Activated CD4-positive, alpha-beta T cell treated with anti-CD3 and anti-CD28 coated beads, Interleukin-2, amount 50 U/mL, for 24 hours (primary cell): ENCODE results near the gene FMO4.
"Not testable (repeated sequence)": the region's sequence is repeated elsewhere in the genome, so short reads cannot be mapped to it uniquely, and the experiment has no call there.

Source experiments
- DNase-seq, 2 donors: peaks; one replicate each; pipeline ENCODE4 v3.0.0-alpha.2; 2020; ENCODE audit warnings: low read depth in 1 of 2, low spot score in 1 of 2

Gene FMO4

GRCh38 chr1:171329251-171329650 lies 15.3 kb downstream of the FMO4 start:
- no peak for DNase-seq

GRCh38 chr1:171334024-171334640 lies 20.1 kb downstream of the FMO4 start:
- DNase-seq, result no peak

DNA sequence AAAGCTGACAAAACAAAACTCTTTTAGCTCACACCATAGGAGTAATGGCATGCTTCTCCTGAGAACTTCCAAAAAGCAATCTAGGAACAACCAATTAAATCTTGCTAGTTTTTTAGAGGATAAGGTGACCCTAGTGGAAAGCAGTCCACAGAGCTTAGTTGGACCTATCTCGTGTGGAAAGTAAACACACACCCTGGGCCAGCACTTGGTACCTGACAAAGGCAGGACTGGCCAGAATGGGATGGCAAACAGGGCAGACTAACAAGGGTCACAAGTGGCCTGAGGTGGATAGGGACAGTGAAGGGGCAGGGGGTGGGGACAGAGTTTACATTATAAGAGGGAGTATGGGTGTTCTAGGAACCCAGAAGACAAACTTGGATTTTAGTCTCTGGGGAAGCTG lies 22.0 kb downstream of the FMO4 start:
- no peak for DNase-seq

DNA sequence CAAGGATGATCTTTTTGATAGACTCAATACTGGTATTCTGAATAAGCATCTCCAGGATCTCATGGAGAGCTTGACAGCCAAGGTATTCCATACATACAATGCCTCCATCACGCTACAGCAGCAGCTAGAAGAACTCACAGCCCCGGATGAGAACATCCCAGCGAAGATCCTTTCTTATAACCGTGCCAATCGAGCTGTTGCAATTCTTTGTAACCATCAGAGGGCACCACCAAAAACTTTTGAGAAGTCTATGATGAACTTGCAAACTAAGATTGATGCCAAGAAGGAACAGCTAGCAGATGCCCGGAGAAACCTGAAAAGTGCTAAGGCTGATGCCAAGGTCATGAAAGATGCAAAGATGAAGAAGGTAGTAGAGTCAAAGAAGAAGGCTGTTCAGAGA lies 25.4 kb downstream of the FMO4 start:
- not testable (repeated sequence) for DNase-seq

DNA sequence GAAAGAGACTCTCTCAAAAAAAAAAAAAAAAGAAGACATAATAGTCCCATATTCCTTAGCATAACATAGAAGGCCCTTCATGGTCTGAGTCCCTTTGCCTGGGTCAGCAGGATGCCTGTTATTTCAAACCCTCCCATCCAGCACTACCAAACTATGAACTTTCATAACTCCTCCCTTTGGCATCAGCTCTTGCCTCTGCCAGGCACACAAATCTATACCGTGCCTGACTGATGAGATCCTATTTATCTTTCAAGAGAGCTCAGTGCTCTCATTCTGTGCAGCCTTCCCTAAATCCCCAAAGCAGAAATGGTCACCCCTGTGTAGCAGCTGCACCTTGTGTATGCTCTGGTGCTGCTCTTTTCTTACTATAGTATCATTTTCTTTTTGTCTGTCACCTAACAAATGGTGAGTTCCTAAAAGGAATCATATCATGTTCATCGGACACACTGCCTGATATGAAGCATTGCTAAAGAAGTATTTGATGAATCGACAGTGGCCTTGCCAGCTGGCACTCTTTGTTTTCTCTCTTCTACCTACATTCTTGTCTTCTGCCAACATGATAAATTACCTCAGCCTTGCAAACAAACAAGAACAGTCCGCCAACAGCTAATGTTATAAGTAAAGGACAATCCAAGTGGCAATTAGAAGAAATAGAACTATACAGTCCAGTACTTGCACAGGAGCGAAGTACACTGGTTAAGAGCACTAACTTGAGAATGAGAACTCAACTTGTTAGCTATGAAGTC lies 29.9 kb downstream of the FMO4 start:
- DNase-seq, result no peak

DNA sequence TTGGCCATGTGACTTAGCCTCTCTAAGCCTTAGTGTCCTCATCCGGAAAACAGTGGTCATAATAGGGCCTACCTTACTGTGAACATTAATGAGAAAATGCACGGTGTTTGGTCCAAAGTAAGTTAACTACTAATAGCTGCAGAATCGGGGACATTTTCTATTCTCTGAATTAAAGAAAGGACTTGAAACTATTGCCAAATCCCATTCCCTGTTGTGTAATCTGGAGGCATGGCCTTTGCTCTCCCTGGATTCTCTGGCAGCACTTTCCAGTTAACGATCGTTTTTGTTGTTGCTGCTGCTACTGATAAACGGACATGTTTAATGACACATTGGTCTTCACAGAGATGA lies 30.5 kb downstream of the FMO4 start:
- DNase-seq, result no peak

GRCh38 chr1:171345536-171345935 lies 31.6 kb downstream of the FMO4 start:
- DNase-seq, result no peak

- DNase-seq, result no peak
Observed at GRCh38 chr1:171346881-171347280, 32.9 kb downstream of the FMO4 start.

DNA sequence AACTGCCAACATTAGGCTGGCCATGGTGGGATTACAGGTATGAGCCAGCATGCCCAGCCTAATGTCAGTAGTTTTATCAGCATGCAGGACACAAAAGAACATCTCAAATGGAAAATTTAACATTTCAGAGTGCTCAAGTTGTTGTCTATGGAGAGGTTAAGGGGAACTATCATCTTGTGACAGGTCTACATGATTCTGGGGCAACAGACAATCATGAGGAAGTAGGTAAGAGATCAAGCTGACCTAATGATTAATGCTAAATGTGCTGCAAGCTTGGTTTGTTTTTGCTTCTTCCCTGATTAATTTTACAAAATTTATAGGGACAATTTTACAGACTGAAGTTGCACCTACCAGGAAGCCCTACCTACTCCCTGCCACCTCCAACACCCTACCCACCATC lies 36.6 kb downstream of the FMO4 start:
- DNase-seq, result no peak

DNA sequence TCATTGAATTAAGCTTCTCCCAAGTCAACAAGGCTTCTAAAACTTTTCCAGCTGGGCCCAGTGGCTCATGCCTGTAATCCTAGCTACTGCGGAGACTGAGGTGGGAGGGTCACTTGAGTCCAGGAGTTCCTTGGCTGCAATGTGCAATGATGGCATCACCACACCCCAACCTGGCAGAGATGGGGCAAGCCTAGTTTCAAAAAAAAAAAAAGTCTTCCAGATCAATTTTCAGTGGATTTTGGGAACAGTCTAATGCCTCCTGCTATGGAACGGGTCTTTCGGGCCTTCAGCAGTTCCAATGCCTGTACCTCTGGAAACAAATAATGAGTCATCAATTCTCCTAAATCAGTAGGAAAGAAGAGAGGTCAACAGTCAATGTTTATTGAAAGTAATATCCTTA lies 38.0 kb downstream of the FMO4 start:
- DNase-seq, result no peak

DNA sequence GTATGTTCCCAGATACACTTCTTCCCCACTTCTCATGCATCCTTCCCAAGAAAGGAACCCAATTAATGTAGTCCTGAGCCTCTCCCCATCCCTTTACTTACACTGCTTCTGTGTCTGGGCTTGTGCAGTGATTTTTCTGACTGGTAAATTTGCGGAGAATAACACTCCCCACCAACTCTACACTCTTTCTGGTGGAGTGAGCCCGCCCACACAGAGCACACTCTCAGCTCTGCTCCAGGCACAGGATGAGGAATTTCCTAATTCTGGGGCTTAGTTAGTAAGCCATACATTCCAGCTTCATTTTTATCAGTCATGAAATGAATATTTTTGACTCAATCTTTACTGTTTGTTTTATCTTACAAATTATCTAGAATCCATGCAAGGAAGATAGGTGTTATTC lies 38.6 kb downstream of the FMO4 start:
- DNase-seq, result no peak

DNA sequence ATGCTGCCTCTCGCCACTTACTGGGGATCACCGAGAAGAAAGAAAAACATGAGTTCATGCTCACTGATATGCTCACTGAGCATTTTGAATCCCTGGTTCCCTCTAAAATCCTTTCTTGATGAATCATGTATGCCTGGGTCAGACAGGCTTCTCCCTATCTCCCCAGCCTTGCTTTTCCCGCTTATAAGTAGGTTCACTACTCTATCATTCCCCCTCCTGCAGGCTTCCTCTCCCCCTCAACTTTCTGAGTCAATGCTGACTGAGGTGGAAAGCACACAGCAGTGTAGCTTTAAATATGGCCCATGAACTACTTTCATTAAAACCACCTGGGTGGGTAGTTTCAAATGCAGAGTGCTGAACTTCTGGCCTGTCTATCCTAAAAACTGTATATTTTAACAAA lies 41.7 kb downstream of the FMO4 start:
- no peak for DNase-seq

DNA sequence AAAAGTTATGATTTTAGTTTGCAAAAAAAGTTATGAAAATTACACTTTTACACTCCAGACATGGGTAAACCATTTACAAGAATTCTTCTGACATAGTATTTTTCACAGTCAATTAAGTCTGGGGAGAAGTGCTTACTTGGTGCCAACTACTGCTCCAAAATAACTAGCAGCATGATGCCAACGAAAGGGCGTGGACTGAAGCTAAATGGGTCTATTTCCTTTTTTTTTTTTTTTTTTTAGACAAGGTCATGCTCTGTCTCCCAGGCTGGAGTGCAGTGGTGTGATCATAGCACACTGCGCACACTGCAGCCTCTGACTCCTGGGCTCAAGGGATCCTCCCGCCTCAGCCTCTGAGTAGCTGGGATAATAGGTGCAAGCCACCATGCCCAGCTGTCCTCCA lies 43.2 kb downstream of the FMO4 start:
- DNase-seq, result no peak

GRCh38 chr1:171359355-171359648 lies 45.3 kb downstream of the FMO4 start:
- not testable (repeated sequence) for DNase-seq

- DNase-seq, result not testable (repeated sequence)
Observed at GRCh38 chr1:171359731-171360527, 45.9 kb downstream of the FMO4 start.

DNA sequence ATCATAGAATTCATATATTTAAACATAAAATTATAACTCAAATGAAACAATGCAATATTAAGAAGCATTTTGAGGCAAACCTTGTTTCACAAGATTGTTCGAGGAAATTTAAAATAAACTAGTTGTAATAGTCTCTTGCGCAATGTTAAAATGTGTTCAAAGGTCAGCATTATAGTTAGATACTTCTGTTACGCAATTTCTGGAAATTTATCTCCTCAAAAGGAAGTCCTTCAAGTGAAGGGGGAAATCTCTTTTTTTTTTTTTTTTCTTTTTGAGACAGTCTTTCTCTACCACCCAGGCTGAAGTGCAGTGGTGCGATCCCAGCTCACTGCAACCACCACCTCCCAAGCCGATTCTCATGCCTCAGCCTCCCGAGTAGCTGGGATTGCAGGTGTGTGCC lies 52.1 kb downstream of the FMO4 start:
- no peak for DNase-seq

- DNase-seq, result no peak
Observed at GRCh38 chr1:171366816-171367215, 52.8 kb downstream of the FMO4 start.

DNA sequence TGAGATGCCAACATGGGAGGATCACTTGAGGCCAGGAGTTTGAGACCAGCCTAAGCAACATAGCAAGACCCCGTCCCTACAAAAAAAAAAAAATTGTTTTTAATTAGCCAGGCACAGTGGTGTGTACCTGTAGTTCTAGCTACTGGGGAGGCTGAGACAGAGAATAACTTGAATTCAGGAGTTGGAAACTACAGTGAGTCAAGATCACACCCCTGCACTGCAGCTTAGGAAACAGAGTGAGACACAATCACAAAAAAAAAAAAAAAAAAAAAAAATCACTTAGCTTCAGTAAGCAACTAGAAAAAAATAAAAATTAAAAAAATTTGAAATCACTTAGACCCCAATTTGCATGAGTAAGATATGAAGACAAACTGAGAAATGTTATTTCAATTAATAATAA lies 53.5 kb downstream of the FMO4 start:
- no peak for DNase-seq

GRCh38 chr1:171372418-171373084 lies 58.6 kb downstream of the FMO4 start:
- no peak for DNase-seq

- DNase-seq, result not testable (repeated sequence)
Observed at GRCh38 chr1:171373357-171374122, 59.6 kb downstream of the FMO4 start.

DNA sequence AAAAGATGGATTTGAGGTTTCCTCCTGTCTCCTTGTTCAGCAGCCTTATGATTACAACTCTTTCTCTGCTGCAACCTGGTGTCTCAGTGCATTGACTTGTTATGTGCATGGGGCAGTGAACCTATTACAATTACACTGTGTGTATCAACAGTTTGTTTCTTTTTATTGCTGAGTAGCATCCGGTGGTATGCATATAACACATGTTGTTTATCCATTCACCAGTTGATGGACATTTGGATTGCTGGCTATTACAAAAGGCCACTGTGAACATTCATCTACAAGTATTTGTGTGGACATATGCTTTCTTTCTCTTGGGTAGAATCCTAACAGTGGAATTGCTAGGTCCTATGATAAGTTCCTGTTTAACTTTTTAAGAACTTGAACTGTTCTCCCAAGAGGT lies 65.9 kb downstream of the FMO4 start:
- no peak for DNase-seq
